Measurements from ENCODE around the gene DAB1.

DAB1 gene

GRCh38 chr1:57238233-57238781, 185.6 kb downstream of the DAB1 start:
- no peak for DNase-seq (ENCODE audit: low spot score)
- TF ChIP-seq CTCF (IDR thresholded peaks at IDR 0.05; ENCODE audit: extremely low read depth, insufficient read depth, missing control alignments): no peak
- in situ Hi-C loops (cut with MboI; ENCODE audit: low pct_unique_long_range_greater_than_20kb, low sequenced_read_pairs, unreplicated experiment): no loop called here

GRCh38 chr1:57235730-57236510, 187.9 kb downstream of the DAB1 start:
- no peak for TF ChIP-seq CTCF (IDR thresholded peaks at IDR 0.05; ENCODE audit: extremely low read depth, insufficient read depth, missing control alignments)
- in situ Hi-C loops (cut with MboI; ENCODE audit: low pct_unique_long_range_greater_than_20kb, low sequenced_read_pairs, unreplicated experiment): no loop called here
- no peak for DNase-seq (ENCODE audit: low spot score)

DNA sequence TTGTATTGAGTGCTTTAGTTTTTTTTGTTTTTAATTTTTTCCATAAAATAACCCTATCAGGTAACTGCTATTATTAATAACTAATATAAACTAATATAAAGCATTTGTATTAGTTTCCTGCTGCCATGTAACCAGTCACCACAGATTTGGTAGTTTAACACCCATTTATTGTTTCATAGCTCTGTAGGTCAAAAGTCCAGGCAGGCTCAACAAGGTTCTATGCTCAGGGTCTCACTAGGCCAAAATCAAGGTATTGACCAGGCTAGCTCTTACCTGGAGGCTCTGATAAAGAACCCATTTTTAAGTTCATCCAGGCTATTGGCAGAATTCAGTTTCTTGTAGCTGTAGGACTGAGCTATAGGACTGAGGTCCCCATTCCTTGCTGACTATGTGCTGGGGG, 189.4 kb downstream of the DAB1 start:
- TF ChIP-seq CTCF (IDR thresholded peaks at IDR 0.05; ENCODE audit: extremely low read depth, insufficient read depth, missing control alignments): no peak
- DNase-seq (ENCODE audit: low spot score): no peak
- in situ Hi-C loops (cut with MboI; ENCODE audit: low pct_unique_long_range_greater_than_20kb, low sequenced_read_pairs, unreplicated experiment): no loop called here

- TF ChIP-seq CTCF (IDR thresholded peaks at IDR 0.05; ENCODE audit: extremely low read depth, insufficient read depth, missing control alignments): no peak
- DNase-seq (ENCODE audit: low spot score): no peak
- in situ Hi-C loops (cut with MboI; ENCODE audit: low pct_unique_long_range_greater_than_20kb, low sequenced_read_pairs, unreplicated experiment): no loop called here
Observed at GRCh38 chr1:57232500-57232899, 191.4 kb downstream of the DAB1 start.

DNA sequence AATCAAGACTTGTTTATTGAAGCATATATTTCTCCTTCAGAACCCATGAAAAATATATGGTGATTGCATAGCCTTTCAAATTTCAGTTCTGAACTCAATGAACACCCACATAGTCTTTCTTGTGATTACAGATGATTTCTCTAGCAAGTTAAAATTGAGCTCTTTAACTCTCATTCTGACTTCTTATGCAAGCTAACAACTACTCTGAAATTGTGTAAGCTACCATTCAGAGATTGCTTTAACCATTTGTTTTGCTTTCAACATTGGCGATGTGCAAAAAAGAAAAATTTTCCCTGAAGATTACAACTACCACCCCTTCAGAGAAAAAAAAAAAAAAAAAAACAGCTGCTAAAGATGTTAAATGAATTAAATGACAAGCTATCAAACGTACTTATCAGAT, 193.9 kb downstream of the DAB1 start:
- DNase-seq (ENCODE audit: low spot score): no peak
- no peak for TF ChIP-seq CTCF (IDR thresholded peaks at IDR 0.05; ENCODE audit: extremely low read depth, insufficient read depth, missing control alignments)
- in situ Hi-C loops (cut with MboI; ENCODE audit: low pct_unique_long_range_greater_than_20kb, low sequenced_read_pairs, unreplicated experiment): no loop called here

DNA sequence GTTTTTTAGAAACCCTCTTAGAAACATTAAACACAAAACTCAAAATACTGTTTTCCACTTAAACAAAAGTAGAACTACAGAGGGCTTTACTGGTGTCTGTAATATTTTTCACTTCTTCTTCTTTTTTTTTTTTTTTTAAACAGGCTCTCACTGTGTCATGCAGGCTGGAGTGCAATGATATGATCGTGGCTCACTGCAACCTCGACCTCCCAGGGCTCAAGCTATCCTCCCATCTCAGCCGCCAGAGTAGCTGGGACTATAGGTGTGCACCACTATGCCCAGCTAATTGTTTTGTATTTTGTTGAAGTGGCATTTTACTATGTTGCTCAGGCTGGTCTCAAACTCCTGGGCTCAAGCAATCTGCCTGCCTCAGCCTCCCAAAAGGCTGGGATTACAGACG, 194.8 kb downstream of the DAB1 start:
- in situ Hi-C loops (cut with MboI; ENCODE audit: low pct_unique_long_range_greater_than_20kb, low sequenced_read_pairs, unreplicated experiment): no loop called here
- no peak for DNase-seq (ENCODE audit: low spot score)
- TF ChIP-seq CTCF (IDR thresholded peaks at IDR 0.05; ENCODE audit: extremely low read depth, insufficient read depth, missing control alignments): no peak

Data from GM13977 (cell line).